Activated CD4-positive, alpha-beta T cell treated with anti-CD3 and anti-CD28 coated beads for 4 hours (primary cell): Measurements from ENCODE around the gene SGK2.
"Not testable (repeated sequence)": the region's sequence is repeated elsewhere in the genome, so short reads cannot be mapped to it uniquely, and the experiment has no call there.

Experiments used
- DNase-seq, 2 donors: peaks; one replicate each; pipeline ENCODE4 v3.0.0-alpha.2; 2020

Gene SGK2

DNA sequence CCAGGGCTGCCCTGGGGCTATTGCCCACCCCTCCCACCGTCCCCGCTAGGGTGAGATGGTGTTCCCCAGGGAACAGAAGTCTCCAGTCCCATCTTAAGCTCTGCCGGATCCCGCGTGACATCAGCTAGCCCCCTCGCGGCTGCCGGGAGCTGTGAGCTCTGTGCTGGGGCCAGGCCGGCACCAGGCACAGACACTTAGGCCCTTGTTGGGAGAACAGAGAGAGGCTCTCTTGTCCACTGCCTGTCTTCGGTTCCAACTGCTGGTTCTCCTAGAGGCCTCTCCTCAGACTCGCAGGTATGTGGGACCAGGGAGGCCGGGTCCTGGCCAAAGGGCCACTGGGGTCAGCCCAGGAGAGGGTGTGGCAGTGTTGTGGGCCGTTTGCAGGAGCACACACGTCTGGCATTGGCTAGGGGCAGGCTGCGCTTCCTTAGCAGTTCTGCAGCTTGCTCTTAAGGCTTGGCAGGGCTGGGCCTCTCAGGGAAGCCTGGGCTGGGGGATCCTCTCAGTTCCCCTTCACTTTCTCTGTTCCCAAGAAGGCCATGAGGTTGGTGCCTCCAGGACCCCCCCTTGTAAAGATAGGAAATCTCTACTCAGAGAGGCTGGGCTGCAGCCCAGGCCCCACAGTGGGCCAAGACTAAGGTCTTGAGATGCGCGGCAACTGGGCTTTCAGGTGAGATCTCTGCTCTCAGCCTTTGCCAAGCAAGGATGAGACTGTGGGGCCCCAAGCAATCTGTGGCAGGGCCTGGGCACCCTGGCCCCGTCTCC lies 6.3 kb downstream of the SGK2 start:
- no peak for DNase-seq

DNA sequence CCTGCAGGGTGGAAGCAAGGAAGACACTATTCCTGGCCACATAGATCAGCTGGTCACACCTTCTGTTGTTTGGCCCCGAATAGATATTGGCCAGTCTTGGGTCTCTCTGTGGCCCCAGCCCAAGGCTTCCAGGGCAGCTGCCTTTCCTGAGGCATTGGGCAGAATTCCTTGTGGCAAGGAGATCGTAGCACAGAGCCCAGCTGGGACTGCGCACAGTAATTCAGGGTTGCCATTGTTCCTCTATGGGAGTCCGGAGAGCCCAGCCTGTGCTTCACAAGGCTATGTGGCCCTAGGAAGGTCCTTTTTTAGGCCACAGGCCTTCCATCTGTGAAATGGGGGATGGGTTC lies 6.9 kb downstream of the SGK2 start:
- no peak for DNase-seq

- DNase-seq, result no peak
Measured at GRCh38 chr20:43567477-43567876, 8.7 kb downstream of the SGK2 start.

GRCh38 chr20:43568706-43569105 lies 9.9 kb downstream of the SGK2 start:
- no peak for DNase-seq

- no peak for DNase-seq
Measured at GRCh38 chr20:43569282-43569681, 10.5 kb downstream of the SGK2 start.

DNA sequence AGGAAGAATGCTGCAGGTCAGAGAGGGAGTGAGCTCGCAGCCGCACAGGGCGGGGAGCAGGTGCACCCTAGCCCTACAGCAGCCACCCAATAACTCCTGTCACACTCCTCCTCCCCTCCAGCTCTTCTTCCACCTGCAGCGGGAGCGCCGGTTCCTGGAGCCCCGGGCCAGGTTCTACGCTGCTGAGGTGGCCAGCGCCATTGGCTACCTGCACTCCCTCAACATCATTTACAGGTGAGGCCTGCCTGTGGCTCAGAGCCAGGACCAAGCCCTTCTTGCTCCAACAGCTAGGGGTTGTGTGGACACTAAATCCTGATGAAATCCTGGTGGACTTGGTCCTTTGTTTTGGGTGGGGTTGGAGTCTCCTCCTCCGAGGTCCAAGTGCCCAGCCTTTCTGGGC lies 11.7 kb downstream of the SGK2 start:
- DNase-seq, result no peak

GRCh38 chr20:43571310-43571709 lies 12.5 kb downstream of the SGK2 start:
- no peak for DNase-seq

GRCh38 chr20:43571771-43572170 lies 12.9 kb downstream of the SGK2 start:
- DNase-seq, result no peak

DNA sequence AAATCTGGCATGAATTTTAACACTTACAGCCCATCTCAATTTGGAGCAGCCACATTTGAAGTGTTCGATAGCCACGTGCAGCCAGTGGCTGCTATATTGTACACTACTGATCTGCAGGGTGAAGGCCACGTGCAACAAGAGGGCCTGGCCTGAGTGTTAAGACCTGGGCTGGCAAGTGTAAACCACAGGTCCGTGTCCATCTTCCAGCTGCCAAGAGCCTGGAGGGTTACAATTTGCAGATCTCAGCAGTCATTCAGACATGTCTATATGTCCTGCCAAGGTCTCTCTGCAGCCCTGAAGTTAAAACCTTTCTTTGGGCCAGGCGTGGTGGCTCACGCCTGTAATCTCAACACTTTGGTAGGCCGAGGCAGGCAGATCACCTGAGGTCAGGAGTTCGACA lies 14.1 kb downstream of the SGK2 start:
- no peak for DNase-seq

DNA sequence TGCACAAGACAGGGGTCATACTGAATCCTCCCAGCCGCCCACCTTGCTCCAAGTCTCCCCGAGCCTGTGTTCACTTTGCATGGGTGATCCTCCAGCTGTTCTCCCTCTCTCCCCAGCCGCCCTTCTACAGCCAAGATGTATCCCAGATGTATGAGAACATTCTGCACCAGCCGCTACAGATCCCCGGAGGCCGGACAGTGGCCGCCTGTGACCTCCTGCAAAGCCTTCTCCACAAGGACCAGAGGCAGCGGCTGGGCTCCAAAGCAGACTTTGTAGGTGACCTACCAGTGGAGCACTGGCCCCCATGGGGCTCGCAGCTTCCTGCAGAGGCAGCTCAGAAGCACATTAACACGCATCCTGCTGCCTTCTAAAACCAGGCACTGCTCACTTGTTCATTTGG lies 17.3 kb downstream of the SGK2 start:
- no peak for DNase-seq

DNA sequence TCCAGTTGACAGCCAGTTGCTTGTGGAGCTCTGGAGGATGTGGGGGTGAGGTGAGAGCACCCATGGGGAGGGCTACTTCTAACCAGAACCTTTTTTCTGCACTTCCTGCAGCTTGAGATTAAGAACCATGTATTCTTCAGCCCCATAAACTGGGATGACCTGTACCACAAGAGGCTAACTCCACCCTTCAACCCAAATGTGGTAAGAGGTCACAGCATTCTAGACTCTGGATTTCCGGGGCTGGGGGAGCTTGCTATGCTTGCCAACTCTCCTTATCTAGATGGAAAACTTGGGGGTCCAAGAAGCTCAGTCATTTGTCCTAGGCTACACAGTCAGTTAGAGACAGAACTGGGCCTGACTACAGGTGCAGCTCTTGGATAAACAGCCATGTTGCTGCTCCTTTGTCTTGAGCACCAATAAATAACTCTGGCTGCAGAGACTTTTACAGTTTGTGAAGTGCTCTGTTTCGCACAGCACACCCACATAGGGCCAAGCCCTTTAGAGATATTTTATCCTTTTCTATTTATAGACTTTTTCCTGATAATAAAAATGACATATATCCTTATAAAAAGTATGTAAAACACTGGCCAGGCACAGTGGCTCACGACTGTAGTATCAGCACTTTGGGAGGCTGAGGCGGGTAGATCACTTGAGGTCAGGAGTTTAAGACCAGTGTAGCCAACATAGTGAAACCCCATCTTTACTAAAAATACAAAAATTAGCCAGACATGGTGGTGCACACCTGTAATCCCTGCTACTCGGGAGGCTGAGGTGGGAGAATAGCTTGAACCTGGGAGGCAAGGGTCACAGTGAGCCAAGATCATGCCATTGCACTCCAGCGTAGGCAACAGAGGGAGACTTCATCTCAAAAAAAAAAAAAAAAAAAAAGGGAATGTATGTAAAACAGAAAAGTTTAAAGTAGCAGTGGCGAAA lies 21.3 kb downstream of the SGK2 start:
- no peak for DNase-seq

DNA sequence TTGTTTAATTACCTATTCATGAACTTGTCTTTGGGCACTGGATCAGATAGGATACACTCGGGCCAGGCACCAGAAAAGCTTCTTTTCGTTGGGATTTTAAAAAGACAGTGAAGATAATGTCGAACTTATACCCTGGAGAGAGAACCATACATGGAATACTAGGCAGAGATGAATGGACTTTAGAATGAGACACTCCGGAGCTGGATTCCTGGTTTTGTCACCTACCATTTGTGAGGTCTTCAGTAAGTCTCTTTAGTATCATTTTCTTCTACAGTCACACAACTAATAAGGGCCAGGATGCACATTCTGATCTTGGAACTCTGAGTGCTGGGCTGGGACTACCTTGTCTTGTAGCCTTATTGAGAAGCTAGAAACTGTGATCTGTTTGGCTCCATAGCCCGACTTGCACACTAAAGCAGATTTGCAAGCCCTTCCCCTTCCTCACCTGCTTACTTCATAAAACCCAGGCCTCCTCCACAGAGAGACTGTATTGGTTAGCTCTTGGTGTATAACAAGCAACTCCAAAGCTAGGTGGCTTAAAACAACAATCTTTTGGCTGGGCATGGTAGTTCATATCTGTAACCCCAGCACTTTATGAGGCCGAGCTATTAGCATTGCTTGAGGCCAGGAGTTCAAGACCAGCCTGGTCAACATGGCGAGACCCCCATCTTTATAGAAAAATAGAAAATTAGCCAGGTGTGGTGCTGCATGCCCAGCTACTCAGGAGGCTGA lies 24.5 kb downstream of the SGK2 start:
- DNase-seq, result no peak

GRCh38 chr20:43583982-43584432 lies 25.2 kb downstream of the SGK2 start:
- DNase-seq, result no peak

DNA sequence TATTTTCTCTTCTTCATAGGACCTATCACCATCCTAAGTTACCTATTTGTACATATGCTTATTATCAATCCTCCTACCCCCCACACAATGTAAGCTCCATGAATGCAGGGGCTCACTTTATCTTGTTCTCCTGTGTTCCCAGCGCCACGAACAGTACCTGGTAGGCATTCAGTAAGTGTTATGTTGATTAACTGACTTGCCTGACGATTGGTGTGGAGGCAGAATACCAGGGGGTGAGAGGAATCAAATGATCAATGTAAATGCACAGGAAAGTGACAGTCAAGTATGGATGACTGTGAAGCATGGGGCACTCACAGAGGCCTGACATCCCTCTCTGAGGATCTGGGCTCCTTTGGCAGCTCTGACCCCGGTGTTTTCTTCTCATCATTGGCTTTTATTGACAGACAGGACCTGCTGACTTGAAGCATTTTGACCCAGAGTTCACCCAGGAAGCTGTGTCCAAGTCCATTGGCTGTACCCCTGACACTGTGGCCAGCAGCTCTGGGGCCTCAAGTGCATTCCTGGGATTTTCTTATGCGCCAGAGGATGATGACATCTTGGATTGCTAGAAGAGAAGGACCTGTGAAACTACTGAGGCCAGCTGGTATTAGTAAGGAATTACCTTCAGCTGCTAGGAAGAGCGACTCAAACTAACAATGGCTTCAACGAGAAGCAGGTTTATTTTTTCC lies 25.8 kb downstream of the SGK2 start:
- DNase-seq, result no peak

GRCh38 chr20:43586641-43587040 lies 27.8 kb downstream of the SGK2 start:
- no peak for DNase-seq

GRCh38 chr20:43588526-43588925 lies 29.7 kb downstream of the SGK2 start:
- DNase-seq, result not testable (repeated sequence)

DNA sequence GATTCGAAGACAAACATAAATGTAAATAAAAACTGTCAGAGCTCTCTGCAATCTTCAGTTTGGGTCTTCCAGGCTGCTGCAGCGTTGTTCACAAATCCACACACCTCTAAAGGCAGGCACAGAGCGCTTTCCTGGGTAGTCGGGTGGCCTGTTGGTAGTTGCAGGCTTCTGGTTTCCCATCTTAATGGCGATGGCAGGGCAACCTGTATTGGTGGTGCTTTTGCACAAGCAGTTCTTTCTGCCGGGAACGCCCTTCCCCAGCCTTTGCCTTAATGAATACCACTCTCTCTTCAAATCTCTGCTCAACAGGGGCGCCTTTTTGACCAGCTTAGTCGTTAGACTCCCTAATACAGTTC lies 31.2 kb downstream of the SGK2 start:
- DNase-seq, result no peak

- DNase-seq, result peak; percentile 84 to 85
Measured at GRCh38 chr20:43590392-43591303, 31.8 kb downstream of the SGK2 start, which contains the start of gene IFT52. TSS of gene IFT52 (plus strand) at chr20:43590937. CDS start at chr20:43594699, 3,762 bp downstream.

DNA sequence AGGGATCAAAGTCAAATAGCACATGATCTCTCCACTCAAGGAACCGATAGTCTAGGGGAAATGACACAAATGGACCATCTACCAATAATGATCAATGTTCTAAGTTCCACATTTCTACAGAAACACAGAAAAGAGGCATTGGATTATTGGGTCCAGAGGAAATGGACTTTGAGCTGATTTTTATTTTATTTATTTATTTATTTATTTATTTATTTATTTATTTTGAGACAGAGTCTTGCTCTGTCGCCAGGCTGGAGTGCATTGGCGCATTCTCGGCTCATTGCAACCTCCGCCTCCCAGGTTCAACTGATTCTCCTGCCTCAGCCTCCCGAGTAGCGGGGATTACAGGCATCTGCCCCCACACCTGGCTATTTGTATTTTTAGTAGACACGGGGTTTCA lies 43.1 kb downstream of the SGK2 start:
- not testable (repeated sequence) for DNase-seq

DNA sequence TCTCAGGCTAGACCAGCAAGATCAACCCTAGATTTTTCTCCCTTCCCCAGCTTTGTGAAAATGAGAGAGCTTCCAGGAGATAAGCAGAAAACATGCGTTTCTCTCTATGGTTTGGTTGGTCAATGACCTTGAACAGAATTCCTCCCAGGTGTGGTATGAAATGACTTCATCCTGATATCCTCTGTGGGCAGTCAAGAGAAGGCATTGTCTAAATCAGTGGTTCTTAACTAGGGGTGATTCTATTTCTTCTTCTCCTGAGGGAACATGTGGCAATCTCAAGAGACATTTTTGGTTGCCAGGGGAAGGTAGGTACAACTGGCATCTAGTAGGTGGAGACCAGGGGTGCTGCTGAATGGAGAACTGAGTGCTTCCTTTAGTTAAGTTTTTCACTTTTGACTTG lies 44.3 kb downstream of the SGK2 start:
- no peak for DNase-seq

DNA sequence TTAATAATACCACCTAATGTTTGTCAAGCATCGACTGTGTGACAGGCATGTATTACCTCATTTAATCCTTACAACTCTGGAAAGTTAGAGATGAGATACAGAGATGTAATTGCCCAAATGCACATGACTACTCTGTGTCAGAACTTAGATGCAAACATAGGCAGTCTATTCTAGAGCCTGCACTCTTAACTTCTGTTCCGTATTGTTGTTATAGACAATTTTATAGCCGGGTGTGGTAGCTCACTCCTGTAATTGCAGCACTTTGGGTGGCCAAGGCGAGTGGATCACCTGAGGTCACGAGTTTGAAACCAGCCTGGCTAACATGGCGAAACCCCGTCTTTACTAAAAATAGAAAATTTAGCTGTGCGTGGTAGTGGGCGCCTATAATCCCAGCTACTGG lies 46.9 kb downstream of the SGK2 start:
- DNase-seq, result no peak

DNA sequence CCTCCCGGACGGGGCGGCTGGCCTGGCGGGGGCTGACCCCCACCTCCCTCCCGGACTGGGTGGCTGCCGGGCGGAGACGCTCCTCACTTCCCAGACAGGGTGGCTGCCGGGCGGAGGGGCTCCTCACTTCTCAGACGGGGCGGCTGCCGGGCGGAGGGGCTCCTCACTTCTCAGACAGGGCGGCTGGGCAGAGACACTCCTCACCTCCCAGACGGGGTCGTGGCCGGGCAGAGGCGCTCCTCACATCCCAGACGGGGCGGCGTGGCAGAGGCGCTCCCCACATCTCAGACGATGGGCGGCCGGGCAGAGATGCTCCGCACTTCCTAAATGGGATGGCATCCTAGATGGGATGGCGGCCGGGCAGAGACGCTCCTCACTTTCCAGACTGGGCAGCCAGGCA lies 48.5 kb downstream of the SGK2 start:
- not testable (repeated sequence) for DNase-seq
